Right lobe of liver (tissue), 6 donors: ENCODE results near the gene SPG21. TPM values are rescaled to one million over a fixed set of nuclear protein-coding genes. Genes with fewer than 3 reads are reported as not detected.
A peak's percentile ranks its signal among the peaks of the same experiment; 100 is the strongest.

ENCODE experiments used
- ATAC-seq, 4 donors: fragments of 200-7000 bp; cut with Tn5 transposase; one replicate each; pipeline ENCODE4 v1.9.1; 2020; ENCODE audit warnings: mild to moderate bottlenecking in 4 of 4, moderate library complexity in 4 of 4
- DNase-seq, 3 donors: peaks; one replicate each; pipeline ENCODE4 v3.0.0-alpha.2; 2020
- H3K27ac ChIP-seq, 3 donors: fragments of 200-600 bp; one replicate each; pipeline ENCODE4 v1.8.0; 2022
- H3K27me3 ChIP-seq, 2 donors: fragments of 200-600 bp; one replicate each; pipeline ENCODE4 v1.8.0; 2022
- H3K36me3 ChIP-seq, 4 donors: fragments of 200-600 bp; sonication (generic) in 1 of 4; one replicate each; pipeline versions ENCODE4 v1.5.1 to v1.8.0; 2017 to 2022; ENCODE audit warnings: control low read depth in 1 of 4
- H3K4me1 ChIP-seq, 4 donors: fragments of 200-600 bp; sonication (generic) in 1 of 4; one replicate each; pipeline versions ENCODE4 v1.5.1 to v1.8.0; 2017 to 2022; ENCODE audit warnings: control low read depth in 1 of 4
- H3K4me3 ChIP-seq, 3 donors: fragments of 200-600 bp; one replicate each; pipeline ENCODE4 v1.8.0; 2022
- H3K9me3 ChIP-seq, 4 donors: fragments of 200-600 bp; sonication (generic) in 1 of 4; one replicate each; pipeline versions ENCODE4 v1.5.1 to v1.8.0; 2017 to 2022; ENCODE audit warnings: control low read depth in 1 of 4
- CTCF ChIP-seq, 4 donors: fragments of 200-600 bp in 3 of 4; fragments of 450-650 bp in 1 of 4; IDR thresholded peaks; one replicate each; pipeline versions ENCODE4 v1.5.1 to v1.8.0; 2016 to 2022; ENCODE audit warnings: antibody characterized with exemption in 4 of 4, mild to moderate bottlenecking in 2 of 4
- POLR2A ChIP-seq: fragments of 450-650 bp; IDR thresholded peaks from one replicate; pipeline ENCODE4 v1.6.1; 2017; ENCODE audit warnings: antibody characterized with exemption, mild to moderate bottlenecking
- WGBS: methylation state at CpG from one replicate; pipeline ENCODE4 v1.1.6; 2018; ENCODE audit warnings: low coverage, low lambda C conversion rate; ENCODE audit not compliant: insufficient coverage; ENCODE audit errors: missing lambda C conversion rate; 5-methylcytosine and 5-hydroxymethylcytosine counted together
- intact Hi-C, 2 donors: fragments of 100-400 bp; cut with DNase I; formaldehyde crosslinking; loops; one replicate each; pipeline versions ENCODE4 v1.11.2 to v1.14.1; 2022
- total RNA-seq, 6 experiments: library from RNA; depleted of rRNA in 2 of 6; stranded (reverse); fragments of >200 nt in 2 of 6; fragmentation: NEBNext Ultra II Directional in 3 of 6; extraction: Animal tissue kit (Norgen Biotek cat#: 25700) in 3 of 6; gene quantifications; one replicate each; pipeline versions ENCODE4 v1.1.0 to v1.2.4, GENCODE V29; 2016 to 2023
- donor health status: DM: no; HTN: yes; CAD: no.
- donor health status: DM: no; HTN: no; CAD: no.
- donor health status: DM: no; HTN: no; CAD: no.
- donor health status: DM: no; HTN: yes; CAD: no.
- donor health status: DM: no; HTN: yes; CAD: no.

SPG21 gene
- total RNA-seq, 6 experiments from 2014 or later = 35.2 to 70.4 (median 52.2) TPM

GRCh38 chr15:64915518-64916227 lies 74.0 kb downstream of the SPG21 start:
- DNase-seq (no peak), ATAC-seq (peak in 2 of 4 donors; percentile 6 to 39)
- Histone ChIP-seq H3K27ac (no peak overlapping the region), H3K4me1 (no peaks in the 10 kb centered on the region), H3K36me3 (no peaks in the 10 kb centered on the region), H3K9me3 (no peaks in the 10 kb centered on the region), H3K4me3 (no peak overlapping the region), H3K27me3 (no peaks in the 10 kb centered on the region)
- WGBS = 58% methylated on average over 4 of the region's 13 CpGs
- intact Hi-C loops = no loop called here
- TF ChIP-seq CTCF (IDR thresholded peaks at IDR 0.05) = no peak
- no peak for TF ChIP-seq POLR2A

Other genes starting within 250 kb of the SPG21 start
- 10 to 100 TPM in 1 of 6 experiments, 1 to 10 TPM in 5; 2.5 to 13.6 (median 6.1) TPM for gene RBPMS2, start 214.3 kb downstream of the SPG21 start, total RNA-seq
- under 1 TPM; 0.11 to 1.00 (median 0.36) TPM for gene PIF1, start 164.3 kb downstream of the SPG21 start, total RNA-seq
- gene PLEKHO2, start 148.0 kb downstream of the SPG21 start, total RNA-seq = 10 to 100 TPM in 1 of 6 experiments, 1 to 10 TPM in 5; 3.9 to 11.8 (median 5.2) TPM
- 1 to 10 TPM in 1 of 6 experiments, under 1 TPM in 5; 0.29 to 1.1 (median 0.47) TPM for gene ANKDD1A, start 78.0 kb downstream of the SPG21 start, total RNA-seq
- gene MTFMT, start 39.7 kb upstream of the SPG21 start, total RNA-seq = 10 to 100 TPM in 5 of 6 experiments, 1 to 10 TPM in 1; 9.2 to 24.3 (median 13.0) TPM
- 10 to 100 TPM in 1 of 6 experiments, 1 to 10 TPM in 4, under 1 TPM in 1; 0.32 to 10.1 (median 2.7) TPM for gene SLC51B, start 55.5 kb upstream of the SPG21 start, total RNA-seq
- gene RASL12, start 78.1 kb upstream of the SPG21 start, total RNA-seq = 1 to 10 TPM in 1 of 6 experiments, under 1 TPM in 5; 0.07 to 1.5 (median 0.24) TPM
- gene KBTBD13, start 86.8 kb upstream of the SPG21 start, total RNA-seq = not detected
- 1 to 10 TPM; 1.6 to 5.9 (median 3.0) TPM for gene UBAP1L, start 125.3 kb upstream of the SPG21 start, total RNA-seq
- 10 to 100 TPM in 3 of 6 experiments, 1 to 10 TPM in 3; 6.3 to 12.2 (median 9.1) TPM for gene PDCD7, start 143.9 kb upstream of the SPG21 start, total RNA-seq
- gene CLPX, start 195.4 kb upstream of the SPG21 start, total RNA-seq = 10 to 100 TPM; 57.6 to 80.9 (median 72.8) TPM
- gene CILP, start 221.6 kb upstream of the SPG21 start, total RNA-seq = 1 to 10 TPM in 3 of 6 experiments, under 1 TPM in 3; 0.46 to 2.5 (median 0.99) TPM